Activated B cell treated with CpG ODN at 0.5 μM for 24 hours (primary cell): ENCODE results near the gene CPEB4. TPM values are rescaled to one million over a fixed set of nuclear protein-coding genes. Genes with fewer than 3 reads are reported as not detected.

Source experiments
- ATAC-seq: fragments of 200-7000 bp; cut with Tn5 transposase; one replicate; pipeline ENCODE4 v1.10.0; 2021; ENCODE audit warnings: low read depth, mild to moderate bottlenecking, moderate library complexity
- CTCF ChIA-PET: fragments of 350-600 bp; sonication (Branson Sonifier 250); formaldehyde crosslinking; loops from one replicate; lab custom pipeline; 2021; ENCODE audit warnings: antibody characterized with exemption; lab: Charles Lee
- POLR2A ChIA-PET: fragments of 350-600 bp; sonication (Branson Sonifier 250); formaldehyde crosslinking; loops from one replicate; lab custom pipeline; 2021; ENCODE audit warnings: antibody characterized with exemption; lab: Charles Lee
- DNase-seq: peaks from one replicate; pipeline ENCODE4 v3.0.0; 2022
- H3K27ac Mint-ChIP-seq: one replicate; pipeline ENCODE4 v1.8.0; 2020; ENCODE audit warnings: mixed read lengths
- H3K27me3 Mint-ChIP-seq: one replicate; pipeline ENCODE4 v1.8.0; 2021; ENCODE audit warnings: mixed read lengths
- H3K36me3 Mint-ChIP-seq: one replicate; pipeline ENCODE4 v1.8.0; 2021; ENCODE audit warnings: low read depth, mixed read lengths
- H3K4me1 Mint-ChIP-seq: one replicate; pipeline ENCODE4 v1.8.0; 2021; ENCODE audit warnings: mixed read lengths
- H3K4me3 Mint-ChIP-seq: one replicate; pipeline ENCODE4 v1.8.0; 2020; ENCODE audit warnings: mild to moderate bottlenecking, mixed read lengths
- H3K9me3 Mint-ChIP-seq: one replicate; pipeline ENCODE4 v1.8.0; 2020; ENCODE audit warnings: mixed read lengths
- intact Hi-C: fragments of 100-400 bp; cut with micrococcal nuclease; formaldehyde crosslinking; loops from one replicate; pipeline ENCODE4 v1.15.1; 2024
- total RNA-seq: library from RNA; stranded (reverse); gene quantifications from 2 replicates; pipeline ENCODE4 v1.2.3, GENCODE V29; 2022
- TF ChIP-seq, protein P1 (sequence below): fragments of 200-600 bp; IDR thresholded peaks from one replicate; pipeline ENCODE4 v1.8.0; 2022; ENCODE audit warnings: antibody characterized with exemption, mild to moderate bottlenecking

The CPEB4 gene
- total RNA-seq, 1 donor from 2014 or later, result 30.0 TPM

DNA sequence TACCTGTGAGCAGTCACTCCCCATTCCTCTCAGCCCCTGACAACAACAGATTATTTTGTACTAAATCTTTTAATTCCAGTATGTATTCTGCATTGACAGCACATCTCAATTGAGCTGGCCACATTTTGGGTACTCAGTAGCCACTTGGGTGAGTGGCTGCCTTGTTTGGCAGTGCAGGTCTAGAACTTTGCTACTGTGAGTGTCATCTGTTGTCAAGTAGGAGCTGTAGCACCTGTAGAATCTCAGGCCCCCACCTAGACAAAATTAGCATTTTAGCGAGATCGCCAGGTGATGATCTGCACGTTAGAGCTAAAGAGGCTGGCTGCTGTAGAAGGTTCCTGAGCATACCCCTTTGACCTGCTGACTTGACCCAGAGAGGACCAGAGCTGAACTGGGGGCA is 44.4 kb upstream of the CPEB4 start:
- ChIA-PET POLR2A (no interaction called here), CTCF (no interaction called here)
- Mint-ChIP-seq H3K27me3 (no peaks in the 10 kb centered on the region), H3K4me1 (peaks cover 4% of the 10 kb centered on the region), H3K27ac (no peak overlapping the region), H3K4me3 (no peak overlapping the region), H3K36me3 (no peaks in the 10 kb centered on the region), H3K9me3 (no peaks in the 10 kb centered on the region)
- ATAC-seq (no peak), DNase-seq (no peak)
- TF ChIP-seq, protein P1, sequence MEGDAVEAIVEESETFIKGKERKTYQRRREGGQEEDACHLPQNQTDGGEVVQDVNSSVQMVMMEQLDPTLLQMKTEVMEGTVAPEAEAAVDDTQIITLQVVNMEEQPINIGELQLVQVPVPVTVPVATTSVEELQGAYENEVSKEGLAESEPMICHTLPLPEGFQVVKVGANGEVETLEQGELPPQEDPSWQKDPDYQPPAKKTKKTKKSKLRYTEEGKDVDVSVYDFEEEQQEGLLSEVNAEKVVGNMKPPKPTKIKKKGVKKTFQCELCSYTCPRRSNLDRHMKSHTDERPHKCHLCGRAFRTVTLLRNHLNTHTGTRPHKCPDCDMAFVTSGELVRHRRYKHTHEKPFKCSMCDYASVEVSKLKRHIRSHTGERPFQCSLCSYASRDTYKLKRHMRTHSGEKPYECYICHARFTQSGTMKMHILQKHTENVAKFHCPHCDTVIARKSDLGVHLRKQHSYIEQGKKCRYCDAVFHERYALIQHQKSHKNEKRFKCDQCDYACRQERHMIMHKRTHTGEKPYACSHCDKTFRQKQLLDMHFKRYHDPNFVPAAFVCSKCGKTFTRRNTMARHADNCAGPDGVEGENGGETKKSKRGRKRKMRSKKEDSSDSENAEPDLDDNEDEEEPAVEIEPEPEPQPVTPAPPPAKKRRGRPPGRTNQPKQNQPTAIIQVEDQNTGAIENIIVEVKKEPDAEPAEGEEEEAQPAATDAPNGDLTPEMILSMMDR, result no peak
- intact Hi-C loops, result no loop called here

GRCh38 chr5:173845321-173845720 is 42.8 kb upstream of the CPEB4 start:
- no peak for ATAC-seq
- Mint-ChIP-seq H3K4me1 (peaks cover 4% of the 10 kb centered on the region), H3K27me3 (no peaks in the 10 kb centered on the region), H3K4me3 (no peak overlapping the region), H3K9me3 (peaks cover 3% of the 10 kb centered on the region), H3K27ac (no peak overlapping the region), H3K36me3 (no peaks in the 10 kb centered on the region)
- TF ChIP-seq, protein P1, result no peak
- POLR2A ChIA-PET, result no interaction called here
- intact Hi-C loops, result no loop called here
- no peak for DNase-seq
- CTCF ChIA-PET, result no interaction called here

GRCh38 chr5:173846929-173847501 is 41.1 kb upstream of the CPEB4 start:
- Mint-ChIP-seq H3K4me1 (peaks cover 4% of the 10 kb centered on the region), H3K36me3 (no peaks in the 10 kb centered on the region), H3K4me3 (no peak overlapping the region), H3K9me3 (peaks cover 3% of the 10 kb centered on the region), H3K27ac (no peak overlapping the region), H3K27me3 (no peaks in the 10 kb centered on the region)
- TF ChIP-seq, protein P1, result no peak
- DNase-seq, result no peak
- intact Hi-C loops, result no loop called here
- ATAC-seq, result no peak
- ChIA-PET POLR2A (no interaction called here), CTCF (interaction anchor here (1.7 kb wide), 1 partner anchor 39 kb away, joined by 3 read pairs; no protein-coding TSS in a partner anchor)

DNA sequence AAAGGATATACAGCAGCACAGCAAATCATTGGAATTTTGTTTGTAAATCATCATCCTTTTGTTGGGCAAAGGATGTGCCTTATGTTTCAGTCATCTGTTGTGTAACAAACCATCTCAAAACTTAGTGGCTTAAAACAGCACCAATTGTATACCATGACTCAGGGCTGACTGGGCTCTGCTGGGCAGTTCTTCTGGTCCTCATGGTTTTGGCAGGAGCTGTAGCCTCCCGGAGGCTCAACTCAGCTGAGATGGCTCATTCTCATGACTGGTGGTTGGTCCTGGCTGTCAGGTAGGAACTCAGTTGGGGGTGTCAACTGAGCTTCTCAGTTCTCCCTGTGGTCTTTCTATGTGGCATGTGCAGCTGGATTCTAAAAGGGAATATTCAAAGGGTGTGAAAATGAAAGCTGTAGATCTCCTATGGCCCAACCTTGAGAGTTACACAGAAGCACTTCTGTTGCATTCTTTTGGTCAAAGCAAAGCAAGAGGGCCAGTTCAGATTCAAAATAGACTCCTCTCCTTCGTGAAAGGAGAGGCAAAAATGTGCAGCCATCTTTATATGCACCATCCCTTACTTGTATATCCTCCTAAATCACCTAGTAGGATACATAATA is 39.1 kb upstream of the CPEB4 start:
- ChIA-PET POLR2A (no interaction called here), CTCF (interaction anchor here (0.9 to 1.7 kb wide), 2 partner anchors 37 to 76 kb away, joined by 3 read pairs; no protein-coding TSS in a partner anchor)
- intact Hi-C loops, result no loop called here
- peaks cover 4% of the 10 kb centered on the region for H3K27me3 Mint-ChIP-seq
- no peak for ATAC-seq
- peaks cover 3% of the 10 kb centered on the region for H3K9me3 Mint-ChIP-seq
- H3K27ac Mint-ChIP-seq, result no peak overlapping the region
- TF ChIP-seq, protein P1, result no peak
- H3K36me3 Mint-ChIP-seq, result no peaks in the 10 kb centered on the region
- H3K4me3 Mint-ChIP-seq, result no peak overlapping the region
- H3K4me1 Mint-ChIP-seq, result peaks cover 4% of the 10 kb centered on the region
- DNase-seq, result no peak

- ATAC-seq (no peak), DNase-seq (no peak)
- POLR2A ChIA-PET, result no interaction called here
- H3K4me1 Mint-ChIP-seq, result peaks cover 8% of the 10 kb centered on the region
- intact Hi-C loops, result loop anchor here (5.0 kb wide), 1 partner anchor 43 kb away; no protein-coding TSS in a partner anchor
- no peaks in the 10 kb centered on the region for H3K36me3 Mint-ChIP-seq
- no peak overlapping the region for H3K27ac Mint-ChIP-seq
- peaks cover 3% of the 10 kb centered on the region for H3K9me3 Mint-ChIP-seq
- no peak overlapping the region for H3K4me3 Mint-ChIP-seq
- CTCF ChIA-PET, result no interaction called here
- TF ChIP-seq, protein P1, result no peak
- peaks cover 4% of the 10 kb centered on the region for H3K27me3 Mint-ChIP-seq
These were observed 38.2 kb upstream of the CPEB4 start for GRCh38 chr5:173849908-173850307.
